RWPE2 (cell line): ENCODE results near the gene LHX5.

Experiments used
- ATAC-seq: fragments of 200-7000 bp; cut with Tn5 transposase; 3 replicates; pipeline ENCODE4 v1.9.1; 2021; ENCODE audit warnings: low read depth
- DNase-seq: peaks from one replicate; pipeline ENCODE4 v3.0.0-alpha.2; 2020; ENCODE audit warnings: low spot score
- H3K27ac ChIP-seq: fragments of 450-650 bp; 2 replicates; pipeline ENCODE4 v1.5.1; 2017; ENCODE audit warnings: mild to moderate bottlenecking; ENCODE audit not compliant: poor library complexity, severe bottlenecking
- H3K27me3 ChIP-seq: fragments of 250-450 bp; sonication (Bioruptor Pico); 2 replicates; pipeline ENCODE4 v1.5.1; 2021; ENCODE audit warnings: mild to moderate bottlenecking, moderate library complexity; ENCODE audit not compliant: insufficient read depth, poor library complexity, severe bottlenecking
- H3K36me3 ChIP-seq: fragments of 250-450 bp; sonication (Bioruptor Pico); 2 replicates; pipeline ENCODE4 v1.5.1; 2020; ENCODE audit warnings: low read depth, mild to moderate bottlenecking, moderate library complexity
- H3K4me1 ChIP-seq: fragments of 250-450 bp; sonication (Bioruptor Pico); 2 replicates; pipeline ENCODE4 v1.5.1; 2021; ENCODE audit warnings: mild to moderate bottlenecking, moderate library complexity; ENCODE audit not compliant: insufficient read depth, poor library complexity, severe bottlenecking
- H3K4me3 ChIP-seq: fragments of 250-450 bp; sonication (Bioruptor Pico); 2 replicates; pipeline ENCODE4 v1.5.1; 2021; ENCODE audit warnings: mild to moderate bottlenecking, moderate library complexity; ENCODE audit not compliant: severe bottlenecking
- H3K9me3 ChIP-seq: fragments of 250-450 bp; sonication (Bioruptor Pico); 2 replicates; pipeline ENCODE4 v1.5.1; 2021; ENCODE audit warnings: mild to moderate bottlenecking, moderate library complexity; ENCODE audit not compliant: severe bottlenecking
- CTCF ChIP-seq: fragments of 450-650 bp; IDR thresholded peaks from one replicate; pipeline ENCODE4 v1.5.1; 2017; ENCODE audit warnings: mild to moderate bottlenecking, moderate library complexity; ENCODE audit not compliant: poor library complexity, severe bottlenecking

The LHX5 gene

GRCh38 chr12:113466454-113467141 is 5.1 kb downstream of the LHX5 start:
- Histone ChIP-seq H3K9me3 (no peaks in the 10 kb centered on the region), H3K4me3 (peak overlapping the region; percentile 31), H3K27me3 (peaks cover 96% of the 10 kb centered on the region), H3K4me1 (no peaks in the 10 kb centered on the region), H3K36me3 (no peaks in the 10 kb centered on the region), H3K27ac (no peak overlapping the region)
- no peak for TF ChIP-seq CTCF
- ATAC-seq (no peak), DNase-seq (no peak)

- no peaks in the 10 kb centered on the region for H3K36me3 ChIP-seq
- ATAC-seq (no peak), DNase-seq (no peak)
- peaks cover 94% of the 10 kb centered on the region for H3K27me3 ChIP-seq
- no peaks in the 10 kb centered on the region for H3K9me3 ChIP-seq
- H3K27ac ChIP-seq = no peak overlapping the region
- H3K4me3 ChIP-seq = no peak overlapping the region
- no peaks in the 10 kb centered on the region for H3K4me1 ChIP-seq
- no peak for TF ChIP-seq CTCF
Measured at GRCh38 chr12:113465808-113466453, 5.7 kb downstream of the LHX5 start.

GRCh38 chr12:113464852-113465719 is 6.6 kb downstream of the LHX5 start:
- DNase-seq (no peak), ATAC-seq (no peak)
- H3K4me1 ChIP-seq = no peaks in the 10 kb centered on the region
- H3K4me3 ChIP-seq = no peak overlapping the region
- no peak for TF ChIP-seq CTCF
- H3K36me3 ChIP-seq = no peaks in the 10 kb centered on the region
- H3K27ac ChIP-seq = no peak overlapping the region
- H3K27me3 ChIP-seq = peaks cover 90% of the 10 kb centered on the region
- H3K9me3 ChIP-seq = no peaks in the 10 kb centered on the region

GRCh38 chr12:113464452-113464775 is 7.3 kb downstream of the LHX5 start:
- no peak for TF ChIP-seq CTCF
- ATAC-seq (peak; percentile 17; the same call in 1 of the 3 replicates), DNase-seq (no peak)
- H3K4me3 ChIP-seq = no peak overlapping the region
- H3K27ac ChIP-seq = no peak overlapping the region
- no peaks in the 10 kb centered on the region for H3K4me1 ChIP-seq
- no peaks in the 10 kb centered on the region for H3K36me3 ChIP-seq
- H3K9me3 ChIP-seq = no peaks in the 10 kb centered on the region
- H3K27me3 ChIP-seq = peaks cover 83% of the 10 kb centered on the region
